ENCODE results near the gene CAPNS1.

- no peak for TF ChIP-seq ATF3 (IDR thresholded peaks at IDR 0.05)
- TF ChIP-seq ATF3 (CRISPR knock-in tag; conservative IDR thresholded peaks at IDR 0.05): no peak
- TF ChIP-seq PRMT5 (CRISPR knock-in tag; IDR thresholded peaks at IDR 0.05): no peak
- TF ChIP-seq MAX (CRISPR knock-in tag; IDR thresholded peaks at IDR 0.05): no peak
Observed at GRCh38 chr19:36160821-36161596, 21.1 kb downstream of the CAPNS1 start.

All from K562 (cell line).